Kidney (tissue), 14 donors: ENCODE data around the gene LGALS7. TPM values are rescaled to one million over a fixed set of nuclear protein-coding genes. Genes with fewer than 3 reads are reported as not detected.

Source experiments
- DNase-seq, 5 donors: peaks; one replicate each; pipeline ENCODE4 v3.0.0-alpha.2; 2013 to 2020
- FAIRE-seq: peaks from 2 replicates; lab custom pipeline; 2012; peaks lifted over from hg19 to GRCh38; lab: Jason Lieb, UNC
- H3K27ac ChIP-seq, 2 donors: one replicate each; pipeline ENCODE4 v1.7.0; 2013; ENCODE audit warnings: low read depth in 2 of 2, low read length in 2 of 2, inconsistent platforms in 1 of 2
- H3K27me3 ChIP-seq: one replicate; pipeline ENCODE4 v1.7.1; 2013; ENCODE audit warnings: low read length, inconsistent platforms; ENCODE audit not compliant: control insufficient read depth, insufficient read depth
- H3K36me3 ChIP-seq, 3 donors: one replicate each; pipeline versions ENCODE4 v1.7.0 to v1.7.1; 2013; ENCODE audit warnings: low read length in 3 of 3, control low read depth in 1 of 3, inconsistent platforms in 1 of 3; ENCODE audit not compliant: insufficient read depth in 3 of 3, control insufficient read depth in 2 of 3
- H3K4me1 ChIP-seq, 3 donors: one replicate each; pipeline versions ENCODE4 v1.7.0 to v1.7.1; 2013; ENCODE audit warnings: low read length in 3 of 3, inconsistent platforms in 1 of 3, low read depth in 1 of 3; ENCODE audit not compliant: control insufficient read depth in 2 of 3, insufficient read depth in 2 of 3
- H3K4me3 ChIP-seq, 3 donors: one replicate each; pipeline versions ENCODE4 v1.7.0 to v1.8.1; 2013; ENCODE audit warnings: low read length in 3 of 3, control low read depth in 1 of 3, inconsistent platforms in 1 of 3
- H3K9ac ChIP-seq, 3 donors: one replicate each; pipeline versions ENCODE4 v1.7.0 to v1.7.1; 2013; ENCODE audit warnings: low read length in 3 of 3, control low read depth in 1 of 3, inconsistent platforms in 1 of 3
- H3K9me3 ChIP-seq, 3 donors: one replicate each; pipeline versions ENCODE4 v1.7.0 to v1.7.1; 2013; ENCODE audit warnings: low read length in 3 of 3, control low read depth in 1 of 3, inconsistent platforms in 1 of 3; ENCODE audit not compliant: control insufficient read depth in 2 of 3, insufficient read depth in 1 of 3
- CTCF ChIP-seq: IDR thresholded peaks from 3 replicates; pipeline ENCODE4 v1.5.1; 2012; ENCODE audit warnings: mild to moderate bottlenecking, moderate library complexity, borderline replicate concordance; ENCODE audit not compliant: insufficient read depth; ENCODE audit errors: extremely low read depth
- intact Hi-C: fragments of 100-400 bp; cut with DNase I; formaldehyde crosslinking; loops from one replicate; pipeline ENCODE4 v1.11.1; 2022
- polyA plus RNA-seq: library from polyadenylated mRNA; stranded (reverse); fragments of 350-450 nt; fragmentation: Illumina TruSeq; extraction: RNeasy Lipid Tissue Mini Kit (QIAGEN cat#74804); gene quantifications from one replicate; pipeline ENCODE4 v1.2.3, GENCODE V29; 2014; ENCODE audit warnings: low read depth, low replicate concordance; ENCODE audit not compliant: insufficient read depth
- total RNA-seq: library from RNA; stranded (reverse); fragmentation: NEBNext Ultra II Directional; extraction: Animal tissue kit (Norgen Biotek cat#: 25700); gene quantifications from one replicate; pipeline ENCODE4 v1.2.1, GENCODE V29; 2021
- donor health status: control.
- donor health status: control.
- donor health status: control.
- donor health status: control.
- donor health status: control.
- donor health status: DM: yes; HTN: yes; CAD: no.
- donor health status: Normal renal cell carcinoma (clear cell type).

The LGALS7 gene
- total and polyA plus RNA-seq, 2 donors from 2014 or later: 1.3 TPM; not detected in 1

GRCh38 chr19:38745316-38745715 is 28.0 kb downstream of the LGALS7 start:
- no peak overlapping the region for H3K27ac ChIP-seq
- intact Hi-C loops: no loop called here
- H3K36me3 ChIP-seq: no peaks in the 10 kb centered on the region
- H3K27me3 ChIP-seq: no peaks in the 10 kb centered on the region
- DNase-seq: peak in 1 of 5 donors; percentile 71
- FAIRE-seq: no peak
- no peaks in the 10 kb centered on the region for H3K4me1 ChIP-seq
- H3K4me3 ChIP-seq: no peak overlapping the region
- no peaks in the 10 kb centered on the region for H3K9me3 ChIP-seq
- no peak for TF ChIP-seq CTCF
- H3K9ac ChIP-seq: no peak overlapping the region

DNA sequence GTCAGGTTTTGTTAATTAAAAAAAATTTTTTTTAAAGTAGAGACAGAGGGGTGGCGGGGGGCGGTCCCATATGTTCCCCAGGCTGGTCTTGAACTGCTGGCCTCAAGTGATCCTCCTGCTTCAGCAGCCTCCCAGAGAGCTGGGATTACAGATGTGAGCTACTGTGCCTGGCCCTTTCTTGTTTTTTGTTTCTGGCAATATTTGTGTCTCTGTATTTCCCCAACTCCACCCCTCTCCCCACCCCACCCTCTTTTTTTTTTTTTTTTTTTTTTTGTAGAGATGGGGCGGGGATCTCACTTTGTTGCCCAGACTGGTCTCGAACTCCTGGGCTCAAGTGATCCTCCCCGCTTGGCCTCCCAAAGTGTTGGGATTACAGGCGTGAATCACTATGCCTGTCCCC is 28.4 kb downstream of the LGALS7 start:
- FAIRE-seq (no peak), DNase-seq (no peak)
- Histone ChIP-seq H3K4me1 (no peaks in the 10 kb centered on the region), H3K27ac (no peak overlapping the region), H3K36me3 (no peaks in the 10 kb centered on the region), H3K27me3 (no peaks in the 10 kb centered on the region), H3K4me3 (no peak overlapping the region), H3K9me3 (no peaks in the 10 kb centered on the region), H3K9ac (no peak overlapping the region)
- intact Hi-C loops: no loop called here
- no peak for TF ChIP-seq CTCF

GRCh38 chr19:38744298-38744681 is 29.0 kb downstream of the LGALS7 start, which contains the start of gene CAPN12:
Gene CAPN12 (minus strand): TSS chr19:38744474. CDS start chr19:38744165, 309 bp downstream.
- Histone ChIP-seq H3K4me1 (no peaks in the 10 kb centered on the region), H3K4me3 (no peak within 1 kb of the TSS), H3K27ac (no peak within 1 kb of the TSS), H3K9me3 (no peaks in the 10 kb centered on the region), H3K9ac (no peak within 1 kb of the TSS), H3K36me3 (no peaks in the 10 kb centered on the region), H3K27me3 (no peaks in the 10 kb centered on the region)
- DNase-seq (no peak), FAIRE-seq (no peak)
- intact Hi-C loops: no loop called here
- TF ChIP-seq CTCF: no peak
